GM19240 (cell line): ENCODE measurements around the gene HAPLN3.
"Not testable (repeated sequence)": the region's sequence is repeated elsewhere in the genome, so short reads cannot be mapped to it uniquely, and the experiment has no call there.

Experiments used
- DNase-seq: peaks from one replicate; pipeline ENCODE4 v3.0.0; 2011; ENCODE audit warnings: low spot score; ENCODE audit not compliant: insufficient read length

Gene HAPLN3

DNA sequence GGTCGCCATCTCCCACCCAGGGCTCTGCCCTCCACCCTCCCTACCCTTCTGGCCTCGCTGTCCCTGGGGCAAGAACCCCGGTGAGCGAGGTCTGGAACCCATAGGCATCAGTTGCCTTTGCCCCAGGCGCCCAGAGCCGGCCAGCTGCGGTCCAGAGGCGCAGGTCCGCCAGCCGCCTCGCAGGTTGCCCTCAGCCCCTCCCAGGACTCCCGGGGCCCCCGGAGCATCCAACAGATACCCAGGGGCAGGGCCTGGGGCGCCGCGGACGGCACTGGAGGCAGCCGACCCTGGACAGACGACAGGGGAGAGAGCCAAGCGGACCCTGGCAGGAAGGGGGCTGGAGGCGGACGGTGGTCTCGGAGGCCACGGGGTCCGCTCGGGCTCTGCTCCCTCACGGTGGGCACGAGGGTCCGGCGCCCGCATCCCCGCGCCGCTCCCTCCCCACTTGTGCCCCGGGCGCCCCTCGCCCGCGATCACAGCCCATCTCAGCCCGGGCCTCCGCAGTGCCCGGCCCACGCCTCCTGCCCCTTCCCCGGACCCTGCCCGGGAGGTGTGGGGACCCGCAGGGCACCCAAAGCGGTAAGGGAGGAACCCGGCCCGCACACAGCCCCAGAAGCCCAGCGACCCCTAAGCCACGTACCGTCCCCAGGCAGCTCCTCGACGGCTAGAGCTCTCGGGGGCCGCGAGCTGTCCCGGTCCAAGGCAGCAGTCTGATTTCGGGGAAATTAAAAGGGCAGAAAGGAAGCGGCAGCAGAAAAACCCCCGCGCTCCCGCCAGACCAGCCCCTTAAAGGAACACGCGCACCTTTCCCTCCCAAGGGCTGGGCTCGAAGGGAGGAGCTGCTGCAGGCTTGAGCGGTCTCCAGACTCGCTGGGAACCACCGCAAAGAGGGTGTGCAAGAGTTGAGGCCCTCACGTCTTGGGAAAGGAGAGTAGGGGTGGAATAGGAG is at the start of gene HAPLN3:
TSS of gene HAPLN3 (minus strand) at position 726 of the 949 bp plus-strand sequence. CDS start 8,246 bp downstream, outside the sequence.
- peak; percentile 50 for DNase-seq

GRCh38 chr15:88940110-88940675 is 44.8 kb upstream of the HAPLN3 start:
- no peak for DNase-seq

GRCh38 chr15:88939486-88939806 is 44.1 kb upstream of the HAPLN3 start:
- no peak for DNase-seq

GRCh38 chr15:88938802-88939485 is 43.6 kb upstream of the HAPLN3 start:
- DNase-seq, result no peak

- not testable (repeated sequence) for DNase-seq
Measured at GRCh38 chr15:88934449-88934848, 39.1 kb upstream of the HAPLN3 start.

- no peak for DNase-seq
Measured at GRCh38 chr15:88932875-88933330, 37.6 kb upstream of the HAPLN3 start.

DNA sequence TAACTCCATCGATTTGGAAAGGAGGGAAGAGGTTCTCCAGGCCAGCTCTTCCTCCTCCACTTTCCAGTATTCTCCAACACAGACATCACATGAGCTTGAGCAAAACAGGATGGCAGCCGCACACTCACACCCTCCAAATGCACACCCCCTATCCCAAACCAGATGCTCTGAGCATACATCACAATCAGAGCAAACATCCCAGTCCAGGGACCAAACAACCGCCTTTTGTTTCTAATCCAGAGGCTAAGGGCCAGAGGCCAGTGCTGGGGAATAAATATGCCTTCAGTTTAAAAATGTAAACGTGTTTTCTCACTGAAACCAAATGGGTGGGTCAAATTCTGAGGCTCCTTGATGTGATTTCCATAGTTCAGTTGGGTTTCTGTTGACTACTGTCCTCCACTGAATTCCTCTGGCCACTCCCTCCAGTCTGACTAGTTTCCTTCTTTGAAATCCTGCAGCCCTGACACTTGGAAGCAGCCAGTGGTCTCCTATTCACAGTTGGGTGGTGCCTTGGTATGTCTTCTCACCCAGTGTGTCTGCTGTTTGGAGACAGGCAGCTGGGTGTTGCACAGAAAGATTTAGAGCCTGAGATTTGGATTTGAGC is 37.0 kb upstream of the HAPLN3 start:
- DNase-seq, result no peak

- DNase-seq, result no peak
Measured at GRCh38 chr15:88930579-88930978, 35.2 kb upstream of the HAPLN3 start.

GRCh38 chr15:88929358-88930098 is 34.2 kb upstream of the HAPLN3 start:
- DNase-seq, result not testable (repeated sequence)

- not testable (repeated sequence) for DNase-seq
Measured at GRCh38 chr15:88928192-88928591, 32.8 kb upstream of the HAPLN3 start.

GRCh38 chr15:88925648-88926047 is 30.3 kb upstream of the HAPLN3 start:
- DNase-seq, result not testable (repeated sequence)

GRCh38 chr15:88920892-88921435 is 25.6 kb upstream of the HAPLN3 start:
- DNase-seq, result not testable (repeated sequence)

GRCh38 chr15:88920186-88920891 is 25.0 kb upstream of the HAPLN3 start:
- DNase-seq, result no peak

- DNase-seq, result no peak
Measured at GRCh38 chr15:88918738-88919137, 23.4 kb upstream of the HAPLN3 start.

GRCh38 chr15:88917760-88918159 is 22.4 kb upstream of the HAPLN3 start:
- no peak for DNase-seq

GRCh38 chr15:88915354-88915753 is 20.0 kb upstream of the HAPLN3 start:
- no peak for DNase-seq

DNA sequence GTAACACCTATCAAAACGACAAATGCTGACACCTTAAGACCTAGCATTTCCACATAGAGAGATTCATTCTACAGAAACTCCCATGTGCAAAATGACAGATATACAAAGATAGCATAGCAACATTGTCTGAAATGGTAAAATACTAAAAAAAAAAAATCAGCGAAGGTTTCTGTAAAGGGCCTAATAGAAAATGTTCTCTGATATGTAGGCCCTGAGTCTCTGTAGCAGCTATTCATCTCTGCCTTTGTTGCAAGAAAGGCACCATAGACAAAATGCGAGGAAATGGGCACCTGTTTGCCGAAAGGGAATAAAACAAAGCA is 18.5 kb upstream of the HAPLN3 start:
- DNase-seq, result no peak

GRCh38 chr15:88913017-88913849 is 17.9 kb upstream of the HAPLN3 start, which contains the start of gene MFGE8:
MFGE8 (minus strand) TSS chr15:88913379; CDS start chr15:88913319, 60 bp downstream.
- DNase-seq, result no peak

DNA sequence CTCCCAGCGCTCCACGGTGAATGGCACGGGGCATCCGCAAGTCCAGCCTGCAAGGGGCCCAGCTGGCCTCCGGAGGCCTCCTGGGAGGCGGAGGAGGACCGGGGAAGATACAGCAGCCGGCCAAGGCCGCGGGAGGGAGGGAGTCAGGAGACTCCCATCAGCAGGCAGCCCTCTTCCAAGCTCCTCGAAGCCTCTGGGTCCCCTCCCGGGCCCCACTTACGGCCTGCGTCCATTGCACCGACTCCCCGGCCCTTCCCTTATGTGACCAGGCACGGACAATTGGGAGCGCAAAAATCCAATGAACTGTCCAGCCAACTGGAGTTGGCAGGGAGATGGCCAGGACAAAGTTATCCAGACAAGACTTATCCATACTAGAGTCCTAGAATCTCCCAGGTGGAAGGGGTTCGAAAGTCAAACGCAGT is 17.2 kb upstream of the HAPLN3 start:
- no peak for DNase-seq
